Stomach smooth muscle (tissue), 2 donors: ENCODE measurements around the gene ANKRD29.
A peak's percentile ranks its signal among the peaks of the same experiment; 100 is the strongest.

Source experiments
- H3K27ac ChIP-seq: one replicate; pipeline ENCODE4 v1.7.0; 2013; ENCODE audit warnings: mild to moderate bottlenecking, low read length, inconsistent platforms
- H3K27me3 ChIP-seq, 2 donors: one replicate each; pipeline ENCODE4 v1.7.0; 2013; ENCODE audit warnings: low read length in 2 of 2; ENCODE audit not compliant: insufficient read depth in 2 of 2, control insufficient read depth in 1 of 2
- H3K36me3 ChIP-seq, 2 donors: one replicate each; pipeline ENCODE4 v1.7.0; 2013; ENCODE audit warnings: low read length in 2 of 2; ENCODE audit not compliant: control insufficient read depth in 2 of 2, insufficient read depth in 2 of 2
- H3K4me1 ChIP-seq: one replicate; pipeline ENCODE4 v1.7.0; 2013; ENCODE audit warnings: low read length; ENCODE audit not compliant: control insufficient read depth, insufficient read depth
- H3K4me3 ChIP-seq, 2 donors: one replicate each; pipeline ENCODE4 v1.7.0; 2013; ENCODE audit warnings: low read length in 2 of 2
- H3K9ac ChIP-seq, 2 donors: one replicate each; pipeline ENCODE4 v1.7.0; 2013; ENCODE audit warnings: low read length in 2 of 2, mild to moderate bottlenecking in 1 of 2
- H3K9me3 ChIP-seq, 2 donors: one replicate each; pipeline ENCODE4 v1.7.0; 2013; ENCODE audit warnings: low read length in 2 of 2; ENCODE audit not compliant: control insufficient read depth in 2 of 2
- donor health status: healthy.
- donor health status: Pancreatic carcinoma.

ANKRD29 gene

GRCh38 chr18:23629444-23629946 is 33.2 kb downstream of the ANKRD29 start:
- no peak overlapping the region for H3K27ac ChIP-seq

GRCh38 chr18:23627970-23628369 is 34.7 kb downstream of the ANKRD29 start:
- Histone ChIP-seq H3K27ac (no peak overlapping the region), H3K27me3 (no peaks in the 10 kb centered on the region), H3K4me1 (no peaks in the 10 kb centered on the region), H3K4me3 (no peak overlapping the region), H3K36me3 (no peaks in the 10 kb centered on the region), H3K9me3 (no peaks in the 10 kb centered on the region), H3K9ac (no peak overlapping the region)

More at GRCh38 chr18:23629444-23629946, 33.2 kb downstream of the ANKRD29 start:
- Histone ChIP-seq H3K9me3 (no peaks in the 10 kb centered on the region), H3K4me3 (no peak overlapping the region), H3K36me3 (no peaks in the 10 kb centered on the region), H3K4me1 (no peaks in the 10 kb centered on the region), H3K9ac (no peak overlapping the region), H3K27me3 (no peaks in the 10 kb centered on the region)

- no peaks in the 10 kb centered on the region for H3K27me3 ChIP-seq
- H3K9me3 ChIP-seq = no peaks in the 10 kb centered on the region
- H3K36me3 ChIP-seq = no peaks in the 10 kb centered on the region
- no peak overlapping the region for H3K27ac ChIP-seq
- H3K9ac ChIP-seq = no peak overlapping the region
- no peaks in the 10 kb centered on the region for H3K4me1 ChIP-seq
- H3K4me3 ChIP-seq = no peak overlapping the region
Observed at GRCh38 chr18:23627321-23627720, 35.4 kb downstream of the ANKRD29 start.

GRCh38 chr18:23626451-23627279 is 36.0 kb downstream of the ANKRD29 start:
- no peaks in the 10 kb centered on the region for H3K9me3 ChIP-seq
- no peak overlapping the region for H3K27ac ChIP-seq

GRCh38 chr18:23623040-23623439 is 39.7 kb downstream of the ANKRD29 start:
- Histone ChIP-seq H3K9ac (no peak overlapping the region), H3K27ac (no peak overlapping the region), H3K4me3 (no peak overlapping the region), H3K36me3 (no peaks in the 10 kb centered on the region), H3K27me3 (peaks cover 0 to 4% of the 10 kb centered on the region in 2 donors), H3K9me3 (no peaks in the 10 kb centered on the region), H3K4me1 (peaks cover 14% of the 10 kb centered on the region)

More at GRCh38 chr18:23626451-23627279, 36.0 kb downstream of the ANKRD29 start:
- H3K36me3 ChIP-seq = no peaks in the 10 kb centered on the region
- H3K27me3 ChIP-seq = no peaks in the 10 kb centered on the region
- no peak overlapping the region for H3K9ac ChIP-seq
- H3K4me3 ChIP-seq = no peak overlapping the region
- no peaks in the 10 kb centered on the region for H3K4me1 ChIP-seq

GRCh38 chr18:23619388-23619881 is 43.3 kb downstream of the ANKRD29 start:
- H3K4me1 ChIP-seq = peaks cover 14% of the 10 kb centered on the region
- H3K36me3 ChIP-seq = no peaks in the 10 kb centered on the region
- peak overlapping the region; percentile 74 to 78 for H3K9ac ChIP-seq
- peak overlapping the region; percentile 91 for H3K27ac ChIP-seq
- H3K4me3 ChIP-seq = peak overlapping the region; percentile 71 to 74
- no peaks in the 10 kb centered on the region for H3K9me3 ChIP-seq
- H3K27me3 ChIP-seq = peaks cover 0 to 4% of the 10 kb centered on the region in 2 donors

GRCh38 chr18:23618862-23619387 is 43.8 kb downstream of the ANKRD29 start:
- Histone ChIP-seq H3K27ac (peak overlapping the region; percentile 91), H3K27me3 (peaks cover 0 to 4% of the 10 kb centered on the region in 2 donors), H3K4me3 (peak overlapping the region; percentile 71 to 74), H3K9ac (peak overlapping the region; percentile 74 to 78), H3K9me3 (no peaks in the 10 kb centered on the region), H3K36me3 (no peaks in the 10 kb centered on the region), H3K4me1 (peaks cover 14% of the 10 kb centered on the region)

- H3K4me3 ChIP-seq = no peak overlapping the region
Observed at GRCh38 chr18:23617412-23618014, 45.2 kb downstream of the ANKRD29 start.

GRCh38 chr18:23616258-23616657 is 46.5 kb downstream of the ANKRD29 start:
- Histone ChIP-seq H3K9ac (no peak overlapping the region), H3K27ac (no peak overlapping the region), H3K27me3 (peaks cover 0 to 4% of the 10 kb centered on the region in 2 donors), H3K4me3 (no peak overlapping the region), H3K9me3 (no peaks in the 10 kb centered on the region), H3K36me3 (peaks cover 0 to 5% of the 10 kb centered on the region in 2 donors), H3K4me1 (peaks cover 14% of the 10 kb centered on the region)

More at GRCh38 chr18:23617412-23618014, 45.2 kb downstream of the ANKRD29 start:
- Histone ChIP-seq H3K9me3 (no peaks in the 10 kb centered on the region), H3K4me1 (peaks cover 14% of the 10 kb centered on the region), H3K36me3 (no peaks in the 10 kb centered on the region), H3K27me3 (peaks cover 0 to 4% of the 10 kb centered on the region in 2 donors), H3K9ac (no peak overlapping the region), H3K27ac (peak overlapping the region; percentile 91)

GRCh38 chr18:23614891-23615290 is 47.8 kb downstream of the ANKRD29 start:
- no peak overlapping the region for H3K9ac ChIP-seq
- H3K36me3 ChIP-seq = peaks cover 0 to 5% of the 10 kb centered on the region in 2 donors
- H3K4me3 ChIP-seq = no peak overlapping the region
- H3K9me3 ChIP-seq = no peaks in the 10 kb centered on the region
- no peak overlapping the region for H3K27ac ChIP-seq
- peaks cover 0 to 2% of the 10 kb centered on the region in 2 donors for H3K27me3 ChIP-seq
- peaks cover 12% of the 10 kb centered on the region for H3K4me1 ChIP-seq
